Inflammatory macrophage treated with lipopolysaccharide for 4 hours (primary cell): ENCODE results near the gene GDAP1L1.
A peak's percentile ranks its signal among the peaks of the same experiment; 100 is the strongest.
"Not testable (repeated sequence)": the region's sequence is repeated elsewhere in the genome, so short reads cannot be mapped to it uniquely, and the experiment has no call there.

ENCODE experiments used
- DNase-seq: peaks from one replicate; pipeline ENCODE4 v3.0.0-alpha.2; 2020

GDAP1L1 gene

GRCh38 chr20:44309763-44310663, 62.9 kb downstream of the GDAP1L1 start:
- peak; percentile 38 for DNase-seq

GRCh38 chr20:44310664-44311639, 63.8 kb downstream of the GDAP1L1 start, which contains the start of gene FITM2:
FITM2 (minus strand) TSS chr20:44311202; CDS start chr20:44311148, 54 bp downstream.
- DNase-seq, result peak; percentile 98

- no peak for DNase-seq
These were observed 67.8 kb downstream of the GDAP1L1 start for GRCh38 chr20:44314870-44315269.

GRCh38 chr20:44319839-44320422, 72.8 kb downstream of the GDAP1L1 start:
- DNase-seq, result peak; percentile 1

GRCh38 chr20:44324343-44324742, 77.2 kb downstream of the GDAP1L1 start:
- DNase-seq, result no peak

- DNase-seq, result no peak
These were observed 79.5 kb downstream of the GDAP1L1 start for GRCh38 chr20:44326391-44327159.

- not testable (repeated sequence) for DNase-seq
These were observed 80.6 kb downstream of the GDAP1L1 start for GRCh38 chr20:44327748-44328147.

- no peak for DNase-seq
These were observed 81.3 kb downstream of the GDAP1L1 start for GRCh38 chr20:44328428-44328827.
